Activated B cell treated with CpG ODN at 0.5 μM for 24 hours (primary cell): ENCODE measurements around the gene SUGCT. TPM values are rescaled to one million over a fixed set of nuclear protein-coding genes. Genes with fewer than 3 reads are reported as not detected.

ENCODE experiments used
- ATAC-seq: fragments of 200-7000 bp; cut with Tn5 transposase; one replicate; pipeline ENCODE4 v1.10.0; 2021; ENCODE audit warnings: low read depth, mild to moderate bottlenecking, moderate library complexity
- CTCF ChIA-PET: fragments of 350-600 bp; sonication (Branson Sonifier 250); formaldehyde crosslinking; loops from one replicate; lab custom pipeline; 2021; ENCODE audit warnings: antibody characterized with exemption; lab: Charles Lee
- POLR2A ChIA-PET: fragments of 350-600 bp; sonication (Branson Sonifier 250); formaldehyde crosslinking; loops from one replicate; lab custom pipeline; 2021; ENCODE audit warnings: antibody characterized with exemption; lab: Charles Lee
- DNase-seq: peaks from one replicate; pipeline ENCODE4 v3.0.0; 2022
- H3K27ac Mint-ChIP-seq: one replicate; pipeline ENCODE4 v1.8.0; 2020; ENCODE audit warnings: mixed read lengths
- H3K27me3 Mint-ChIP-seq: one replicate; pipeline ENCODE4 v1.8.0; 2021; ENCODE audit warnings: mixed read lengths
- H3K36me3 Mint-ChIP-seq: one replicate; pipeline ENCODE4 v1.8.0; 2021; ENCODE audit warnings: low read depth, mixed read lengths
- H3K4me1 Mint-ChIP-seq: one replicate; pipeline ENCODE4 v1.8.0; 2021; ENCODE audit warnings: mixed read lengths
- H3K4me3 Mint-ChIP-seq: one replicate; pipeline ENCODE4 v1.8.0; 2020; ENCODE audit warnings: mild to moderate bottlenecking, mixed read lengths
- H3K9me3 Mint-ChIP-seq: one replicate; pipeline ENCODE4 v1.8.0; 2020; ENCODE audit warnings: mixed read lengths
- CTCF ChIP-seq: fragments of 200-600 bp; IDR thresholded peaks from one replicate; pipeline ENCODE4 v1.8.0; 2022; ENCODE audit warnings: antibody characterized with exemption, mild to moderate bottlenecking
- intact Hi-C: fragments of 100-400 bp; cut with micrococcal nuclease; formaldehyde crosslinking; loops from one replicate; pipeline ENCODE4 v1.15.1; 2024
- total RNA-seq: library from RNA; stranded (reverse); gene quantifications from 2 replicates; pipeline ENCODE4 v1.2.3, GENCODE V29; 2022

Gene SUGCT
- total RNA-seq, 1 donor from 2014 or later, result 1.3 TPM

GRCh38 chr7:40231796-40232195, 97.0 kb downstream of the SUGCT start:
- Mint-ChIP-seq H3K4me3 (no peak overlapping the region), H3K9me3 (no peaks in the 10 kb centered on the region), H3K4me1 (no peaks in the 10 kb centered on the region), H3K27ac (no peak overlapping the region), H3K27me3 (no peaks in the 10 kb centered on the region), H3K36me3 (no peaks in the 10 kb centered on the region)
- ChIA-PET POLR2A (no interaction called here), CTCF (no interaction called here)
- intact Hi-C loops, result loop anchor here (10.0 kb wide), 1 partner anchor 1473 kb away; the partner anchor contains the start of gene INHBA
- no peak for ATAC-seq
- no peak for DNase-seq
- TF ChIP-seq CTCF, result no peak

- no peaks in the 10 kb centered on the region for H3K9me3 Mint-ChIP-seq
- H3K27ac Mint-ChIP-seq, result no peak overlapping the region
- H3K4me3 Mint-ChIP-seq, result no peak overlapping the region
- no peak for ATAC-seq
- no peaks in the 10 kb centered on the region for H3K36me3 Mint-ChIP-seq
- no peak for DNase-seq
- H3K27me3 Mint-ChIP-seq, result no peaks in the 10 kb centered on the region
- ChIA-PET POLR2A (no interaction called here), CTCF (interaction anchor here (1.1 kb wide), 1 partner anchor 1473 kb away, joined by 7 read pairs; no protein-coding TSS in a partner anchor)
- no peak for TF ChIP-seq CTCF
- intact Hi-C loops, result loop anchor here (10.0 kb wide), 1 partner anchor 1472 kb away; the partner anchor contains the start of gene INHBA
- H3K4me1 Mint-ChIP-seq, result no peaks in the 10 kb centered on the region
Observed at GRCh38 chr7:40232242-40232893, 97.6 kb downstream of the SUGCT start.

GRCh38 chr7:40234046-40234445, 99.2 kb downstream of the SUGCT start:
- no peak for DNase-seq
- no peaks in the 10 kb centered on the region for H3K4me1 Mint-ChIP-seq
- no peak overlapping the region for H3K4me3 Mint-ChIP-seq
- no peak overlapping the region for H3K27ac Mint-ChIP-seq
- no peaks in the 10 kb centered on the region for H3K36me3 Mint-ChIP-seq
- intact Hi-C loops, result loop anchor here (10.0 kb wide), 1 partner anchor 1471 kb away; the partner anchor contains the start of gene INHBA
- TF ChIP-seq CTCF, result no peak
- ATAC-seq, result no peak
- CTCF ChIA-PET, result no interaction called here
- POLR2A ChIA-PET, result no interaction called here
- H3K27me3 Mint-ChIP-seq, result no peaks in the 10 kb centered on the region
- no peaks in the 10 kb centered on the region for H3K9me3 Mint-ChIP-seq

GRCh38 chr7:40234666-40235065, 99.9 kb downstream of the SUGCT start:
- intact Hi-C loops, result loop anchor here (5.0 to 10.0 kb wide), 2 partner anchors 693 to 1470 kb away; partner anchors contain the start of gene INHBA

More at GRCh38 chr7:40234666-40235065, 99.9 kb downstream of the SUGCT start:
- no peak for TF ChIP-seq CTCF
- Mint-ChIP-seq H3K9me3 (no peaks in the 10 kb centered on the region), H3K36me3 (no peaks in the 10 kb centered on the region), H3K27me3 (no peaks in the 10 kb centered on the region), H3K4me1 (no peaks in the 10 kb centered on the region), H3K27ac (no peak overlapping the region), H3K4me3 (no peak overlapping the region)
- ChIA-PET POLR2A (no interaction called here), CTCF (no interaction called here)
- ATAC-seq (no peak), DNase-seq (no peak)
